GOT3 (cell line): Measurements from ENCODE around the gene CGB5.
"Not testable (repeated sequence)": the region's sequence is repeated elsewhere in the genome, so short reads cannot be mapped to it uniquely, and the experiment has no call there.

Experiments
- DNase-seq: peaks from one replicate; lab custom pipeline; 2025; ENCODE audit warnings: mixed read lengths; lab: John Stamatoyannopoulos, UW

Gene CGB5

GRCh38 chr19:49057636-49058234 lies 14.1 kb downstream of the CGB5 start, which contains the start of gene CGB7:
TSS of gene CGB7 (minus strand) at chr19:49057749. CDS start at chr19:49055375, 2,374 bp downstream.
- DNase-seq, result no peak

- DNase-seq, result no peak
Measured at GRCh38 chr19:49058562-49058961, 14.9 kb downstream of the CGB5 start.

GRCh38 chr19:49059053-49059452 lies 15.4 kb downstream of the CGB5 start:
- no peak for DNase-seq

- DNase-seq, result no peak
Measured at GRCh38 chr19:49061000-49061399, 17.4 kb downstream of the CGB5 start.

GRCh38 chr19:49061445-49061844 lies 17.8 kb downstream of the CGB5 start:
- no peak for DNase-seq

GRCh38 chr19:49064029-49064629 lies 20.5 kb downstream of the CGB5 start:
- no peak for DNase-seq

- no peak for DNase-seq
Measured at GRCh38 chr19:49064768-49065611, 21.3 kb downstream of the CGB5 start, which contains the start of gene NTF4. TSS of gene NTF4 (minus strand) at chr19:49064818. CDS start at chr19:49061997, 2,821 bp downstream.

- no peak for DNase-seq
Measured at GRCh38 chr19:49065905-49066512, 22.4 kb downstream of the CGB5 start.

GRCh38 chr19:49067554-49067953 lies 23.9 kb downstream of the CGB5 start:
- no peak for DNase-seq

GRCh38 chr19:49069026-49069425 lies 25.4 kb downstream of the CGB5 start:
- no peak for DNase-seq

- DNase-seq, result no peak
Measured at GRCh38 chr19:49070416-49070815, 26.8 kb downstream of the CGB5 start.

GRCh38 chr19:49071860-49072547 lies 28.4 kb downstream of the CGB5 start:
- DNase-seq, result no peak

GRCh38 chr19:49073514-49074378 lies 30.1 kb downstream of the CGB5 start:
- DNase-seq, result no peak

- DNase-seq, result not testable (repeated sequence)
Measured at GRCh38 chr19:49074869-49075268, 31.2 kb downstream of the CGB5 start.

GRCh38 chr19:49080392-49080791 lies 36.7 kb downstream of the CGB5 start:
- no peak for DNase-seq

GRCh38 chr19:49081273-49081672 lies 37.6 kb downstream of the CGB5 start:
- no peak for DNase-seq

GRCh38 chr19:49084206-49085019 lies 40.8 kb downstream of the CGB5 start:
- DNase-seq, result no peak

- peak; percentile 98 for DNase-seq
Measured at GRCh38 chr19:49085020-49085867, 41.6 kb downstream of the CGB5 start, which contains the start of gene SNRNP70. TSS of gene SNRNP70 (plus strand) at chr19:49085451. CDS start at chr19:49086415, 964 bp downstream.

GRCh38 chr19:49085868-49086232 lies 42.2 kb downstream of the CGB5 start:
- DNase-seq, result no peak
